Stimulated activated naive CD8-positive, alpha-beta T cell treated with anti-CD3 and anti-CD28 coated beads, Interleukin-15, Interleukin-2, amounts not matched to agents 100 ng/mL and 50 ng/mL, for 24 hours (primary cell): ENCODE results near the gene CBR4.

Experiments
- H3K27ac Mint-ChIP-seq: one replicate; pipeline ENCODE4 v1.8.0; 2021; ENCODE audit warnings: mild to moderate bottlenecking, mixed read lengths
- H3K27me3 Mint-ChIP-seq: one replicate; pipeline ENCODE4 v1.8.0; 2021; ENCODE audit warnings: mixed read lengths
- H3K36me3 Mint-ChIP-seq: one replicate; pipeline ENCODE4 v1.8.0; 2021; ENCODE audit warnings: low read depth, mixed read lengths
- H3K4me1 Mint-ChIP-seq: one replicate; pipeline ENCODE4 v1.8.0; 2021; ENCODE audit warnings: low read depth, mixed read lengths
- H3K4me3 Mint-ChIP-seq: one replicate; pipeline ENCODE4 v1.8.0; 2021; ENCODE audit warnings: mild to moderate bottlenecking, mixed read lengths
- H3K9me3 Mint-ChIP-seq: one replicate; pipeline ENCODE4 v1.8.0; 2021; ENCODE audit warnings: mixed read lengths

Gene CBR4

DNA sequence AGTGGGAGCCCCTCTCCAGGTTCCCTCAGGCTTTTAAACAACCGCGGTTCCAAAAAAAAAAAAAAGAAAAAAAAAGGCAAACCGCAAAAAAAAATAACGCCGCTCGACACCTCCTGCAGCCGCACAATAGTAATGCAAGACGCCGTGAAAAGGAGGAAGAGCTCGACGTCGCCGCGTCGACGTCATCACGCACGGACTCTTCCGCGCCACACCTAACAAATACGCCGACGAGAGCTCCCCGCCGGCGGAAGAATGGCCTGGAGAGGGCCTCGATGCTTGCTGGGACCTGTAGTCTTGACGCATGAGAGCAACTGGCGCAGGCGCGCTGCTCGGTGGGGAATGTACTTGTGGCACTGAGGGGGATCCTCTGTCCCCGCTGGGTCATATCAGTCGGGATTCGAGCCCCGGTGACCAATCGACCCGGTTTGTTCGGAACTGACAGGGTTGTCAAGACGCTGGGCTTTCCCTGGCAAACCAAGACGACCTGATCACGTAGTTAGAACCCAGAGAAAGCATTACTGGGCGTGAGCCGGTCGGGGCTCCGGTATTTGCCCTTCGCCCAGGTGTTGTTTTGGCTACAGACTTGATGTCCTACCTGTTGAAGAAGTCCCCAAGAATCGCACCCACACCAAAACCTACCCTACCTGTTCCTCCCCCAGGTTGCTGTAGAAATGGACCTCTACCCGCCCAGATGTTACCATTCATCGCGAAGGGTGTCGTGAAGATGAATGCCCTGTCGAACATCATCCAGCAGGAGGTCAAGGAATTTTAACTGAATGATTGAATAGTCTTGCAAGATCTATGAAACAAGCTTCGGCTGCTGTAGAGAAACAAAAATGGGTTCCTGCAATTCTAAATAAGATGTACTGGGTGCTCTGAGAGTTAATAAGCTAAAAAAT, at the start of gene CBR4:
Gene CBR4 (minus strand): TSS at position 131 of the 899 bp plus-strand sequence. CDS start 166 bp downstream, outside the sequence.
- Mint-ChIP-seq H3K36me3 (peaks cover 8% of the 10 kb centered on the region), H3K4me1 (peaks cover 34% of the 10 kb centered on the region), H3K4me3 (peak within 1 kb of the TSS; percentile 90), H3K27me3 (no peaks in the 10 kb centered on the region), H3K9me3 (no peaks in the 10 kb centered on the region), H3K27ac (peak within 1 kb of the TSS; percentile 88)

DNA sequence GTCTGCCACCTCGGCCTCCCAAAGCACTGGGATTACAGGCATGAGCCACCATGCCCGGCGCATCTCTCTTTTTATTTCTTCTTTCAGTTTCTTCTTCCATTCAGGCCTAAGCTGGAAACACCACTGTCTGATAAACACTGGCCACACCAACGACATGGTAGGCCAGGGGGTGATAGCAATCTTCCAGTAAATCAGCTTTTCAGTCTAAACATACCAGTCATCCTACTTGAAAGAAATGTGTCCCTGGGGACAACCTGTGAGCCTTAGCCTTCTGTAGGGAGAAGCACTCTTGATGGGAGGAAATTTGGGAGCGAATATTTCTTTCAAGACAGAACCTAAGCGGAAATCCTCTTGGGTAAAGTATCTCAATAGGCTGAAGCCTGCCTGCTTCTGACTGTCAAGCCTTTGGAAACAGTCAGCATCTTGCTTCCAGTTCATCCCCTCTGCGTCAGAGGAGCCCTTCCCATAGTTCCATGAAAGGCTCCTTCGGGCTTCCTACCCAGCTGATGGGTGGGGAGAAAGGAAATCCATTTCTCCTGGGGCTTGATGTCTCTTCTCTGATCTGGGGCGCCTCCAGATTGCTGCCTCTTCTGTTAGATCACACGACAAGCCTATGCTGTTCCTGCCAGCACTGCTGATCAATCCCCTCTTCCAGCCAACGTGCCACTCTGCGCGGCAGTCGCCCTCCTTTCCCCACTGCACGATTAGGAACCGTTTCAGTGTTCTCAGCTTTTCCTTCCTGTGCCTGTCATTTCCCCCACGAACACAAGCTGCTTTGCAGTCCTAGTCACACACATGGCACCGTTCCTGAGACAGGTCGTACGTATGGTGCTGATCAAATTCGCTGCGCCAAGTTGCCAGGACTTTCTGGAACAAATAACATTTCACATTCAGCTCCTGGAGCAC, 49.5 kb upstream of the CBR4 start:
- Mint-ChIP-seq H3K36me3 (no peaks in the 10 kb centered on the region), H3K4me1 (no peaks in the 10 kb centered on the region), H3K4me3 (no peak overlapping the region), H3K9me3 (no peaks in the 10 kb centered on the region), H3K27me3 (no peaks in the 10 kb centered on the region), H3K27ac (no peak overlapping the region)

DNA sequence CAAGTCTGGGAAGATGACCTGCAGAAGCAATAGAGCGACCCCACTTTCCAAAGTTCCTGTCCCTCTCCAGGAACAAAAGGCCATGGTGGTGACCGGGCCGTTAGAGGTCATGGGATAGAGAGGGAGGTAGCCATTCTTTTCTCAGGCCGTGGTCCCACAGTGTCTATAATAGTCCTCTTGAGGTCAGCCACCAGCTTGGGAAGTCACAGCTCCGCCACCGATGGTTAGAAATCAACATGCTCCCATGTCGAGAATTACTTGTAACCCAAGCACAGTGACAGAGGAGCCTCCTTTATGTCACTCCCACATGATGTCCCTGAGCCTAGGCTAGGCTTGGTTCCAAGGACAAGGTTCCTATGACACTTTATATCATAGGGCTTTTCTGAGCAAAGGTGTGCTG, 48.3 kb upstream of the CBR4 start:
- no peaks in the 10 kb centered on the region for H3K4me1 Mint-ChIP-seq
- no peaks in the 10 kb centered on the region for H3K9me3 Mint-ChIP-seq
- no peak overlapping the region for H3K27ac Mint-ChIP-seq
- H3K27me3 Mint-ChIP-seq: no peaks in the 10 kb centered on the region
- H3K4me3 Mint-ChIP-seq: no peak overlapping the region
- no peaks in the 10 kb centered on the region for H3K36me3 Mint-ChIP-seq

DNA sequence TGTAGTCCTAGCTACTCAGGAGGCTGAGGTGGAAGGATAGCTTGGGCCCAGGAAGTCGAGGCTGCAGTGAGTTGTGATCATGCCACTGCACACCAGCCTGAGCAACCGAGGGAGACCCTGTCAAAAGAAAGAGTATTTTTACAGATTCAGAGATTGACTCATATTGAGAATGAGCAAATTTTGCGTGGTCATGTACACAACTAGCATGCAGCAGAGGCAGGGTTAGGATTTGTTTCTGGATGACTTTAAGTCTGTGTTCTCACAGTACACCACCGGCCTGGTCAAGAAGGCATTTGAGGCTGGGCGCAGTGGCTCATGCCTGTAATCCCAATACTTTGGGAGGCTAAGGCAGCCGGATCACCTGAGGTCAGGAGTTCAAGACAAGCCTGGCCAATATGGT, 44.8 kb upstream of the CBR4 start:
- no peaks in the 10 kb centered on the region for H3K27me3 Mint-ChIP-seq
- no peaks in the 10 kb centered on the region for H3K9me3 Mint-ChIP-seq
- H3K4me1 Mint-ChIP-seq: no peaks in the 10 kb centered on the region
- H3K27ac Mint-ChIP-seq: no peak overlapping the region
- H3K36me3 Mint-ChIP-seq: no peaks in the 10 kb centered on the region
- no peak overlapping the region for H3K4me3 Mint-ChIP-seq

DNA sequence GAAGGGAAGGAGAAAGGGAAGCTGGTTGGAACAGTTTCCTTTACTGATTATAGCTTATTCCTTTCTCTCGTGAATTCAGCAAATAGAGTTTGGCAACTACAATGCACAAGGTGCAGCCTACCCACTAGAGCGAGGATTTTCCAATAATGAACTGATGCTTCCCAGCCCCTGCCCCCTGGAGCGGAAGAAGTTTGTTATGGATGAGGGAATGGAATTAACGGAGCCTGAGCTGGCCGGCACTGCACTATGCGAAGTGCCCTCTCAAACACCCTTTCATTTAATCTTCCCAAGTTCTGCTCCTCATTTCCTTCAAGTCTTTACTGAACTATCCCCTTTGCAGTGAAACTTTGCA, 42.5 kb upstream of the CBR4 start:
- Mint-ChIP-seq H3K9me3 (no peaks in the 10 kb centered on the region), H3K36me3 (no peaks in the 10 kb centered on the region), H3K4me1 (no peaks in the 10 kb centered on the region), H3K27me3 (no peaks in the 10 kb centered on the region), H3K4me3 (no peak overlapping the region), H3K27ac (no peak overlapping the region)

DNA sequence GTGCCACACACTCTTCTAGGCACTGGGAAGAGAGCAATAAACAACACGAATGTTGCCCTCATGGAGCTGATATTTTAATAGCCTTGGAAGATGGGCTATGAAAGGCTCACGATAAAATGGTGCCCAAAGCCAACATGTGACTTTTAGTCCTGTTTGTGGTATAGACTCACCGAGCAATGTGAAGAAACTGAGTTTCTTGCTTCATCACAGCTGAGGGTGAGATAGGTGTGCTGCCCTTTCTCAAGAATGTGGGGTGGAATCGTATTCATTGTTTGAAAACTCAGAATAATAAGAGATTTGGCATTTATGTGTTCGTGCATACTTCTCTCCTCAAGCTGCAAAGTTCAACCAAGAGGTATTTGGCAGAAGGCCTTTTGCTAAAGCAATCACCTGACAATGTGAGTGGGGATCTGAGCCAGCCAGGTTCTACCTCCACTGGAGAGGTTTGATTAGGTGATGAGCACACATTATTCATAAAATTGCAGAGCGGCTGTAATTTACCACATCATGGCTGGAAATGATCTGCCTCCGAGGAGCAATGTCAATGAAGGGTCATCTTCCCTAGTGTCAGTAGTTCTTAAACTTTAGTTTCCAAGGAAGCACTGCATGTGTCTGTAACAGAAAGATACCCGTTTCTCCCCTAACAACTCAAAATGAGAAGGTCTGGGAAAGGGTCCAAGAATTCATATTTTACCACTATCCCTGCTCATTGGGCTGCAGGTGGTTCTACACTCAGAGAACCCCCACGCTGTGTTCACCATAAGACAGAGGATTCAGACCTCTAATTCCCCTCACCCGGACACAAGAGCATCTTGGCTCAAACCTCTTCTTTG, 41.9 kb upstream of the CBR4 start:
- Mint-ChIP-seq H3K36me3 (no peaks in the 10 kb centered on the region), H3K27ac (no peak overlapping the region), H3K9me3 (no peaks in the 10 kb centered on the region), H3K27me3 (no peaks in the 10 kb centered on the region), H3K4me3 (no peak overlapping the region), H3K4me1 (no peaks in the 10 kb centered on the region)

DNA sequence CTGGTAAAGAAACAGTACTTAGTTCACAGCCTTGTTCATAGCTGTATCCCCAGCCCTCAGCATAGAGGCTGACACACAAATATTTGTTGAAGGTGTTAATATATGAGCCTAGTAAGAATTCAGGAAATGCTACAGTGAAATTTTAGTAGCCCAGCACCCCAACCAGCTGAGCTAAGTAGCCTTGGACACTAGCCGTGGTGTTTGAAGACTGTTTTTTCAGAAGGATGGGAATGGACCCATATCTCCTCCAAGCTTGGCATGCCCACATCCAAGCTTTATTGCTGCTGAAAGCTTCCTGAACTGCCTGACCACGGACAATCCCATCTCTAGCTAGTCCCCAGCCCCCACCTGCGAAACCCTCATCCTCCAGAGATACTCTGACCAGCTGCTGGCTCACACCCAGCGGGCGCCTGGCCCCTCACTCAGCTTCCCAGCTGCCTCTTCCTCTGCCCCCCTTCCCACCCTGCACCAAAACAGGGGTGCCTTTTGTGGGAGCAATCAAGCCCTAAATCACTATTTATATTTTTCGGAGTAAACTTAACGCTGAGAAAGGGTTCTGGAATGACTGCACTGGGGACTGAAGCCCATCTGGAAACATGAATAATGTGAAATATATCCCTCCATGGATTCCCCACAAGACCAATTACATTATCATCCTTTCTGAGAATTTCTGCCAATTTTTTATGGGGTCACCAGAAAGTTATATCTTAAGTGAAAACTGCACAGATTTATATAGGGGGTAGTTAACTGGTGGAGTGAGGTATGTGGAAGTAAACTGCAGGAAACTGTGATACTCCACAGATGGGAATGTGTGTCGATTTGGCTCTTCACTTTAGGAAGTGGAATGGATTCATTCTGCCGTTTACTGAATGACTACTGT, 41.1 kb upstream of the CBR4 start:
- Mint-ChIP-seq H3K9me3 (no peaks in the 10 kb centered on the region), H3K27me3 (no peaks in the 10 kb centered on the region), H3K27ac (no peak overlapping the region), H3K36me3 (no peaks in the 10 kb centered on the region), H3K4me1 (no peaks in the 10 kb centered on the region), H3K4me3 (no peak overlapping the region)

DNA sequence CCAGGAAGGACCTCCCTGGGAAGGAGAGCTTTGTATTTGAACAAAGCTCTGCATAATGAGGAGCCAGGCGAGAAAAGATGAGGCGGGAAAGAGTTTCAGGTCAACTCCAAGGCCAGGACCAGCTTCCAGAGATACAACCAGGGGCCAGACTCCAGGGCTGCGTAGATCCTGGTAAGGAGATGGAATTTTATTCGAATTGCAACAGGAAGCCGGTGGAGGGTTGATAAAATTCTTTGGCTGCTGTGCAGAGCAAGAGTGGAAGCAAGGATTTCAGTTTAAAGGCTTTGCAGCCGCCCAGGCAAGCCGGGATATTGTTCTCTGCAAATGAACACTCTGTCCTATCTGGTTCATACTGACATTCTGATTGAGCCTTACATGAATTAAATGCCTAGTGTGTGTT, 40.2 kb upstream of the CBR4 start:
- Mint-ChIP-seq H3K27ac (no peak overlapping the region), H3K9me3 (no peaks in the 10 kb centered on the region), H3K4me3 (no peak overlapping the region), H3K27me3 (no peaks in the 10 kb centered on the region), H3K36me3 (no peaks in the 10 kb centered on the region), H3K4me1 (no peaks in the 10 kb centered on the region)

DNA sequence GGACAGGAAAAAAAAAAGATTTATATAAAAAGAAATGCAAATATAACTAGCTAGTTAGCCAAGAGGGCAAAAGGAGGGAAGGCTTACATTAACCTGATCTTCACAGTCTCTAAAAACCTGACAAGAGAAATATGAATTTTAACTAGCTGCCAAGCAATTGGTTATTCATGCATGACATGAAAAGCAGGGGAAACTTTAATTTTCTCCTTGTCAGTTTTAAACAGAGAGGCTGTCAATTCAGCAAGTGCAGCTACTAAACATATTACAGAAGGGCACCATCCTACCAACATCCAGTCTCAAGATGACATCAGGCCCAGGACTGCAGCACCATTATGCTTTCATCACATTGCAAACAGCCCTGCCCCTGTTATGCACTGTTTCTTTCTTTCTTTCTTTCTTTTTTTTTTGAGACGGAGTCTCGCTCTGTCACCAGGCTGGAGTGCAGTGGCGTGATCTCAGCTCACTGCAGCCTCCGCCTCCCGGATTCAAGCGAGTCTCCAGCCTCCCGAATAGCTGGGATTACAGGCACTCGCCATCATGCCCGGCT, 38.9 kb upstream of the CBR4 start:
- Mint-ChIP-seq H3K36me3 (no peaks in the 10 kb centered on the region), H3K9me3 (no peaks in the 10 kb centered on the region), H3K27ac (no peak overlapping the region), H3K4me1 (no peaks in the 10 kb centered on the region), H3K27me3 (no peaks in the 10 kb centered on the region), H3K4me3 (no peak overlapping the region)

DNA sequence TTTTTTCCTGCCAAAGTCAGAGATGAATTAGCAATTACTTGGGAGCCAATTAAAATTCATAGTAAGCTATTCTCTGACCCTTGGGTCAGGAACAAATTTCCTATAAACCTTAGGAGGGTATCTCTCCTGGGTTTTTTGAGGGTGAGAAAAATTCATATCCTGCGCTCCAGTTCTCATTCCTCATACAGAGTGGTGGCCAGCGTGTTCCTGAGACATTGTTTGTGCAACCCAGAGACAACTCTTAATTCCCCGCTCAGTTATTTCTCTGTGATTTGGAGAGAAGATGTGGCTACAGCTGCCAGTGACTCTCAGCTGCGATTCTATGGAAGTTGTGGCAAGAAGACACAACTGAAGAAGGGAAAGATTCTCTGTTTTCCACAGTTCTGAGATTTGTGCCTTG, 37.9 kb upstream of the CBR4 start:
- no peaks in the 10 kb centered on the region for H3K9me3 Mint-ChIP-seq
- H3K4me3 Mint-ChIP-seq: no peak overlapping the region
- H3K27me3 Mint-ChIP-seq: no peaks in the 10 kb centered on the region
- H3K36me3 Mint-ChIP-seq: no peaks in the 10 kb centered on the region
- H3K4me1 Mint-ChIP-seq: no peaks in the 10 kb centered on the region
- no peak overlapping the region for H3K27ac Mint-ChIP-seq

DNA sequence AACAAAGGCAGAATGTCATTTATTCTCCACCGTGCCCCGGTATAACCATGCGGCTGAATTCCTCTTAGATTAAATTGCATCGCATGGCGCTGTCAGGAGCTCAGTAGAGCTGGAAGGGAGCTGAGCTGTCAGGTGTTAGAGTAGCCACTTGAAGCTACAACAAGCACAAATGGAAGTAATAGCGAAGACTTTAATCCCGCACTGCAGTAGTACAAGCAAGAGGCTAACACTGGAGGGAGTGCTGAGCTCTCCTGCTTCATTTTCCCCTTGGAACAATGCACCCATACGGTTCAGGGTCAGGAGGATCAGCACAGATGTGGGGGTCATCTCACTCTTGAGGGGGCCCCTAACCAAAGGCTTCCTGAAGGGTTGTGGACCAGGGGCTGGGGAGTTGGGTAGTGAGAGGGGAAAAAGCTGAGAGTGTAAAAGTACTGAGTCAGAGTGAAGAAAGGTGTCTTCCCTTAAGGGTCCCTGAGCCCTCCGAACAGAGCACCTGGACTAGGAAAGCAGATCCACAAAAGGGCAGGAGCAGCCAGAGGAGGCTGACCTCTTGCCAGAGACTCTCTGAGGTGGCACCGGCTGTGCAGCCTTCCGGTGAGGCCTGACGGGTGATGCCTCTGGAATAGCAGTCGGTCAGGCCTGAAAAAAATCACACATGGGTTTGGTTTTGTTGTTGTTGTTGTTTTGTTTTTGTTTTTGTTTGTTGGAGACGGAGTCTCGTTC, 36.0 kb upstream of the CBR4 start:
- H3K4me1 Mint-ChIP-seq: no peaks in the 10 kb centered on the region
- no peaks in the 10 kb centered on the region for H3K9me3 Mint-ChIP-seq
- no peaks in the 10 kb centered on the region for H3K36me3 Mint-ChIP-seq
- H3K27ac Mint-ChIP-seq: no peak overlapping the region
- H3K4me3 Mint-ChIP-seq: no peak overlapping the region
- H3K27me3 Mint-ChIP-seq: no peaks in the 10 kb centered on the region

DNA sequence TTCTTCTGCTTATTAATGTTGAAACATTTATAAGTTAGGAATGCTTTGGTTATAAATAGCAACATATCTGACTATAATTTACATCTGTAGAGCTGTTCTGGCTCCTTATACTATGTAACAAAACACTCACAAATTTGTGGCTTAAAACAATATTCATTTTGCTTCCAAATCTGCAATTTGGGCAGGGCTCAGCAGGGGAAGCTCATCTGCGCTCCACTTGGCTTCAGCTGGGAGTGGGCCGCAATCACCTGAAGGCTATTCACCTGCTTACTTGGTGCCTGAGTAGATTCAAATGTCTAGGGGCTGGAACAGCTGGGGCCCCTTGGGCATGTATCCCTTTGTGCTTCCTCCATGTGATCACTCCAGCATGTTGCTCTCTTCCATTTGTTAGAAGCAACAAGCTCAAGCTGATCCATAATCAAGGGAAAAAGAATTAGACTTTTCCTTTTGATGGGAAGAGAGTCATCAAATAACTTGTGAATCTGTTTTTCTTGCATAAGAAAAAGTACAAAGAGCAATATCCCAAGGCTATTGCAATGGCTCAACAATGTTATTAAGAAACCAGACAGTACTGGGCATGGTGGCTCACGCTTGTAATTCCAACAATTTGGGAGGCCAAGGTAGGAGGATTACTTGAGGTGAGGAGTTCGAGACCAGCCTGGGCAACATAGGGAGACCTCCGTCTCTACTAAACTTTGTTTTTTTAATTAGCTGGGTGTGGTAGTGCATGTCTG, 34.8 kb upstream of the CBR4 start:
- Mint-ChIP-seq H3K27ac (no peak overlapping the region), H3K4me3 (no peak overlapping the region), H3K4me1 (no peaks in the 10 kb centered on the region), H3K27me3 (no peaks in the 10 kb centered on the region), H3K36me3 (no peaks in the 10 kb centered on the region), H3K9me3 (no peaks in the 10 kb centered on the region)

DNA sequence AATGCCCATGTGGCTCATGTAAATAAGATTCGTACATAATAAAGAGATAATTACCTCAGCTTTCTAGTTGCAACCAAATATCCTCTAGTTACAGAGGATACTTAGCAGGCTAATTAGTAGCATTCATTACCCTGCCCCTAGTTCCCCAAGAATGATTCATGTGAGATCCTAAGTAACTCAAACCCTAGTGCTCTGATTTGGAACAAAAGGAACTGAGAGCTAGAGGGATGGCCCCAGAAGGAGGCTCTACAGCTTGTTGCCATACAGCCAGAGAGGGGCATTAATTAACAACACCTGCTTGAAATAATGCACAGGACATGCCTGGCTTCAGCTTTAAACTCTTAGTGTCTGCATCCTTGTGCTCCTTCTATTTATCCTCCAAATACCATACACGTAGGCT, 32.6 kb upstream of the CBR4 start:
- no peak overlapping the region for H3K4me3 Mint-ChIP-seq
- no peaks in the 10 kb centered on the region for H3K4me1 Mint-ChIP-seq
- H3K27ac Mint-ChIP-seq: no peak overlapping the region
- H3K27me3 Mint-ChIP-seq: no peaks in the 10 kb centered on the region
- no peaks in the 10 kb centered on the region for H3K9me3 Mint-ChIP-seq
- H3K36me3 Mint-ChIP-seq: no peaks in the 10 kb centered on the region
